ENCODE data around the gene KIAA1755.

The KIAA1755 gene

DNA sequence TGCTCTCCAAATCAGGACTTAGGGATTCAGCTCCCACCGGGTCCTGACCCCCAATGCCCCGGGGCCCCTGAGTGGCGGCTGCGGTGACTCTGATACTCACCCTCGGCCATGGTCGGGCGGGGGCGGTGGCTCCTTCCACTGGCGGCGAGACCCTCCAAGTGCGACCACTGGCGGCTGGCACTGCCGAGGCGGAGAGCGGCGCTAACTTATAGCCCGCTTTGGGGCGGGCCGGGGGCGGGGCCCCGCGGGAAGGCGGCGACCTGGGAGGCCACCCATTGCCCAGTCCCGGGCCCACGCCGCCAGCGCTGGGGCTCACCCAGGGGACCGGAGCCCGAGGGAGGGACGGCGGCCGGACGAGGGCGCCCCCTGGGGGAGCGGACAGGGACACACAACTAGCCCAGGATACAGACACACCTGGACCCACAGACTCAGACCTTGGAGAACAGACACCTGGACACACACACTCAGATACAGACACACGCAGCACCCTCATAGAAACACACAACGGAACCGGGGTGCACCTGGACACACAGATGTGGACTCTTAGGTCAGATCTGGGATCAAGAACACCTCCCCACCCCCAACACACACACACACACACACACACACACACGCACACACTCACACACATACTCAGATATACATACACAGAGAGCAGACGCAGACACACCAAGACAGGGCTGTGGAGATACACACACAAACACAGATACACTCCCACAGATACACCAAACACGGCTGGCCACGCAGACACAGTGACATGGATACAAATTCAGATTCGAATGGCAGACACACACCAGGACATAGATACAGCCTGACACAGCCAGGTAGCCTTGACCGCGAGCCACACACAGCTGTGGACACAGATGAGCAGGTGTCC lies 95.2 kb downstream of the KIAA1755 start, which contains the start of gene TGM2:
Gene TGM2, minus strand, starts transcription at position 182 of the 877 bp plus-strand sequence. Its CDS starts 72 bp downstream, at position 110.
- peak in 32 of 42 donors; percentile 8 to 68 (median 34) for DNase-seq
- intact Hi-C loops (cut with DNase I) = no loop called here

DNA sequence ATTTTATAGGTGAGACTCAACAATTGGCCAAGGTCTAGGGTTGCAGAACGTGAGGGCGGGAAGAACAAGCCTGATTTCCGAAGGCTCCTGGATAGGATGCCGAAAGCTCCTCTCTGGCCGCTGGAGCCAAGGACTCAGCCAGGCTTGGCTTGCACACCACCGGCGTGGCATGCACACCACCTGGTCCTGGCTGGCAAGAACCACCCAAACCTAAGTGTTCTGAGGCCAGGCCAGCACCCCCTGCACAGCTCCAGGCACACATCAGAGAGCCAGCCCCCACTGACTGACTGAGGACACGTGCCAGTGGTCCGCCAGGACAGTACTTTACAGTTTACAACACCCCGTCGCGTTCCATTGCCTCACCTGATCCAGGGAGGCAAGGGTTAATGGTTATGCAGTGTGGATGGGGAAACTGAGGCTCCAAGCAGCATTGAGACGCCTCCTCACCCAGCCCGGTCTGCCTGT lies 95.9 kb downstream of the KIAA1755 start:
- intact Hi-C loops (cut with DNase I) = no loop called here
- DNase-seq = no peak

- intact Hi-C loops (cut with DNase I) = no loop called here
- DNase-seq = no peak
These were observed 96.5 kb downstream of the KIAA1755 start for GRCh38 chr20:38164069-38164468.

GRCh38 chr20:38162878-38163875 lies 97.4 kb downstream of the KIAA1755 start:
- no peak for DNase-seq
- intact Hi-C loops (cut with DNase I) = no loop called here

- DNase-seq = no peak
- intact Hi-C loops (cut with DNase I) = no loop called here
These were observed 98.4 kb downstream of the KIAA1755 start for GRCh38 chr20:38162149-38162548.

DNA sequence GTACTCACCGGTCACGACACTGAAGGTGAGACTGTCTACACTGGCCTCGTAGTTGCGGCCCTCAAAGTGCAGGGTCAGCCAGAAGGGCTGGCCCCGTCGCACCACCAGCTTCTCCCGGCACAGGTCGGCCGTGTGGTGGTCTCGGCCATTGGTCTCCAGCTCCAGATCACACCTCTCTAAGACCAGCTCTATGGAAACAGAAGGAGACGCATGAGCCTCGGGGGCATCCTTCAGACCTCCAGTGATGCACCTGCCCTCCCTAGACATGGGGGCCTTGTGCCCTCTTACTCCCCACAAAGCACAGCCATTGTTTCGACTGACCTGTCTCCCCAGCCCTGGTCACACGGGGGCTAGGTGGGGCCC lies 99.1 kb downstream of the KIAA1755 start:
- DNase-seq = no peak
- intact Hi-C loops (cut with DNase I) = no loop called here

All from head of caudate nucleus (tissue), 42 donors.